H9 (cell line): Measurements from ENCODE around the gene FAM219B. TPM values are rescaled to one million over a fixed set of nuclear protein-coding genes. Genes with fewer than 3 reads are reported as not detected.

ENCODE experiments used
- DNase-seq: peaks from one replicate; pipeline ENCODE4 v3.0.0-alpha.2; 2017
- H2AFZ ChIP-seq: one replicate; pipeline ENCODE4 v1.6.1; 2013; ENCODE audit warnings: mild to moderate bottlenecking, low read length, control low read depth, moderate library complexity
- H2AK5ac ChIP-seq: 2 replicates; pipeline ENCODE4 v1.6.1; 2013; ENCODE audit warnings: low read length, control low read depth, mixed read lengths; ENCODE audit not compliant: insufficient read length
- H2BK120ac ChIP-seq: one replicate; pipeline ENCODE4 v1.6.1; 2013; ENCODE audit warnings: low read depth, mild to moderate bottlenecking, low read length, control low read depth, inconsistent platforms; ENCODE audit not compliant: poor library complexity, severe bottlenecking
- H2BK12ac ChIP-seq: 2 replicates; pipeline ENCODE4 v1.6.1; 2013; ENCODE audit warnings: low read length, control low read depth, mixed read lengths, low read depth; ENCODE audit not compliant: insufficient read length
- H2BK15ac ChIP-seq: 2 replicates; pipeline ENCODE4 v1.6.1; 2013; ENCODE audit warnings: low read depth, low read length, control low read depth
- H2BK20ac ChIP-seq: one replicate; pipeline ENCODE4 v1.6.1; 2013; ENCODE audit warnings: low read depth, mild to moderate bottlenecking, low read length, control low read depth, inconsistent platforms; ENCODE audit not compliant: poor library complexity, severe bottlenecking
- H2BK5ac ChIP-seq: 2 replicates; pipeline ENCODE4 v1.6.1; 2013; ENCODE audit warnings: low read length, control low read depth, mixed read lengths; ENCODE audit not compliant: insufficient read length
- H3K14ac ChIP-seq: 2 replicates; pipeline ENCODE4 v1.6.1; 2013; ENCODE audit warnings: low read length, control low read depth; ENCODE audit not compliant: insufficient read depth
- H3K18ac ChIP-seq: 2 replicates; pipeline ENCODE4 v1.6.1; 2013; ENCODE audit warnings: low read depth, mild to moderate bottlenecking, mixed read lengths, low read length, control low read depth; ENCODE audit not compliant: insufficient read length
- H3K23ac ChIP-seq: 2 replicates; pipeline ENCODE4 v1.6.1; 2013; ENCODE audit warnings: low read length, control low read depth, mixed read lengths, low read depth; ENCODE audit not compliant: insufficient read length
- H3K23me2 ChIP-seq: 2 replicates; pipeline ENCODE4 v1.6.1; 2013; ENCODE audit warnings: low read depth, mild to moderate bottlenecking, mixed read lengths, low read length, control low read depth; ENCODE audit not compliant: insufficient read length, poor library complexity, severe bottlenecking
- H3K27ac ChIP-seq: 2 replicates; pipeline ENCODE4 v1.5.1; 2013; ENCODE audit warnings: low read length, control low read depth, mixed read lengths, low read depth; ENCODE audit not compliant: insufficient read length
- H3K27me3 ChIP-seq: 2 replicates; pipeline ENCODE4 v1.6.1; 2013; ENCODE audit warnings: low read length, control low read depth, inconsistent platforms; ENCODE audit not compliant: insufficient read depth
- H3K4ac ChIP-seq: 2 replicates; pipeline ENCODE4 v1.6.1; 2013; ENCODE audit warnings: low read depth, mild to moderate bottlenecking, control low read depth, inconsistent platforms, low read length, moderate library complexity
- H3K4me1 ChIP-seq: 2 replicates; pipeline ENCODE4 v1.6.1; 2013; ENCODE audit warnings: low read length, control low read depth, inconsistent platforms; ENCODE audit not compliant: insufficient read depth
- H3K4me2 ChIP-seq: 2 replicates; pipeline ENCODE4 v1.6.1; 2013; ENCODE audit warnings: low read length, control low read depth, mixed read lengths; ENCODE audit not compliant: insufficient read length, insufficient read depth
- H3K56ac ChIP-seq: 2 replicates; pipeline ENCODE4 v1.6.1; 2013; ENCODE audit warnings: low read depth, mild to moderate bottlenecking, mixed read lengths, low read length, control low read depth; ENCODE audit not compliant: insufficient read length
- H3K79me1 ChIP-seq: 2 replicates; pipeline ENCODE4 v1.6.1; 2013; ENCODE audit warnings: low read depth, mild to moderate bottlenecking, moderate library complexity, low read length, control low read depth, inconsistent platforms; ENCODE audit not compliant: insufficient read depth, poor library complexity, severe bottlenecking
- H3K79me2 ChIP-seq: 2 replicates; pipeline ENCODE4 v1.6.1; 2013; ENCODE audit warnings: low read length, control low read depth, inconsistent platforms; ENCODE audit not compliant: insufficient read depth
- H3K9ac ChIP-seq: 2 replicates; pipeline ENCODE4 v1.6.1; 2013; ENCODE audit warnings: low read length, control low read depth, mixed read lengths; ENCODE audit not compliant: insufficient read length; ENCODE audit errors: extremely low read depth
- H3K9me3 ChIP-seq: one replicate; pipeline ENCODE4 v1.6.1; 2013; ENCODE audit warnings: low read depth, low read length, inconsistent platforms; ENCODE audit not compliant: control insufficient read depth
- H3T11ph ChIP-seq: one replicate; pipeline ENCODE4 v1.6.1; 2013; ENCODE audit warnings: mild to moderate bottlenecking, low read length, control low read depth, inconsistent platforms
- H4K20me1 ChIP-seq: one replicate; pipeline ENCODE4 v1.6.1; 2013; ENCODE audit not compliant: control insufficient read depth, insufficient read length, insufficient read depth
- H4K5ac ChIP-seq: 2 replicates; pipeline ENCODE4 v1.6.1; 2013; ENCODE audit warnings: low read depth, mild to moderate bottlenecking, mixed read lengths, low read length, control low read depth; ENCODE audit not compliant: insufficient read length
- H4K8ac ChIP-seq: replicated peaks from 2 replicates; pipeline ENCODE4 v1.6.1; 2013; ENCODE audit warnings: low read length, control low read depth, mixed read lengths, low read depth; ENCODE audit not compliant: insufficient read length
- H4K91ac ChIP-seq: 2 replicates; pipeline ENCODE4 v1.6.1; 2013; ENCODE audit warnings: low read depth, mild to moderate bottlenecking, moderate library complexity, mixed read lengths, low read length, control low read depth; ENCODE audit not compliant: insufficient read length
- H3K27ac Mint-ChIP-seq, 3 experiments: 2 replicates in 2 of 3; 3 replicates in 1 of 3; pipeline ENCODE4 v1.8.0; 2020 to 2021; ENCODE audit warnings: mixed read lengths in 3 of 3, mild to moderate bottlenecking in 1 of 3, moderate library complexity in 1 of 3
- H3K27me3 Mint-ChIP-seq: 2 replicates; pipeline ENCODE4 v1.8.0; 2021; ENCODE audit warnings: low read depth, mild to moderate bottlenecking, moderate library complexity, mixed read lengths
- H3K36me3 Mint-ChIP-seq, 3 experiments: 2 replicates in 2 of 3; 3 replicates in 1 of 3; pipeline ENCODE4 v1.8.0; 2020 to 2021; ENCODE audit warnings: low read depth in 3 of 3, mixed read lengths in 3 of 3; ENCODE audit not compliant: insufficient read depth in 1 of 3
- H3K4me1 Mint-ChIP-seq, 2 experiments: 2 replicates each; pipeline ENCODE4 v1.8.0; 2020; ENCODE audit warnings: mixed read lengths in 2 of 2
- H3K4me3 Mint-ChIP-seq, 2 experiments: 2 replicates in 1 of 2; 3 replicates in 1 of 2; pipeline ENCODE4 v1.8.0; 2020 to 2021; ENCODE audit warnings: mild to moderate bottlenecking in 2 of 2, mixed read lengths in 2 of 2, moderate library complexity in 1 of 2
- H3K9me3 Mint-ChIP-seq, 2 experiments: 2 replicates in 1 of 2; 3 replicates in 1 of 2; pipeline ENCODE4 v1.8.0; 2020; ENCODE audit warnings: mild to moderate bottlenecking in 2 of 2, mixed read lengths in 2 of 2, moderate library complexity in 1 of 2
- WGBS: extraction: QIAGEN DNeasy Blood & Tissue Kit; methylation state at CpG from one replicate; pipeline ENCODE4 v1.1.7; 2013; ENCODE audit warnings: missing lambda C conversion rate, low lambda C conversion rate, mixed read lengths; ENCODE audit not compliant: insufficient read length; ENCODE audit errors: extremely low coverage; 5-methylcytosine and 5-hydroxymethylcytosine counted together
- total RNA-seq: library from RNA; stranded (reverse); gene quantifications from 2 replicates; pipeline ENCODE4 v1.2.1, GENCODE V29; 2021
- TF ChIP-seq, protein P1 (sequence below): fragments of 200-600 bp; sonication (generic); conservative IDR thresholded peaks from 3 replicates; pipeline ENCODE4 v1.8.0; 2021; ENCODE audit warnings: antibody characterized with exemption, mild to moderate bottlenecking

FAM219B gene
- total RNA-seq, 1 experiment from 2014 or later: 60.3 TPM

DNA sequence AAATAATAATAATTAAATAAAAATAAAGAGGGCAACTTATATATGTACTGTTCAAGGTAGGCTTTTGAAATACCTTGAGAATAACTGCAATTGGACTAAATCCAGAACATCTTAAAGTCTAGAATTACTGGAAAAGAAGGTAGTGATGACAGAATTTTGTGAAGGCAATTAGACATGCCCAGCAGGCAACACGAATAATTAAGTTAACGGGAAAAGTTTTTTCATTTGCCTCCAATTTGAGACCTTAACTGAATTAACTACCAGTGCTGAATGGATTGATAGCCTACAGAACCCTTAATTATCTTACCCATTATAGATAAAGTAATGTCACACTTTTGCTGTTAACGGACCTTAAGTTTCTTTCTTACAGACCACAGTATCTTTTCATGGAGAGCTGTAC, 17.9 kb upstream of the FAM219B start:
- H2BK120ac ChIP-seq: no peak overlapping the region
- H3K27me3 Mint-ChIP-seq: no peaks in the 10 kb centered on the region
- no peaks in the 10 kb centered on the region for H3K4me1 ChIP-seq
- peaks cover 7% of the 10 kb centered on the region for H3K79me1 ChIP-seq
- no peaks in the 10 kb centered on the region for H3K9me3 Mint-ChIP-seq
- H3K23me2 ChIP-seq: no peaks in the 10 kb centered on the region
- H3K27me3 ChIP-seq: no peaks in the 10 kb centered on the region
- H2BK5ac ChIP-seq: no peak overlapping the region
- WGBS: no CpG with 5 or more reads among the region's 3 CpGs
- no peaks in the 10 kb centered on the region for H3K9me3 ChIP-seq
- no peak overlapping the region for H2AK5ac ChIP-seq
- DNase-seq: no peak
- no peak overlapping the region for H3K23ac ChIP-seq
- H3K27ac ChIP-seq: no peak overlapping the region
- TF ChIP-seq, protein P1, sequence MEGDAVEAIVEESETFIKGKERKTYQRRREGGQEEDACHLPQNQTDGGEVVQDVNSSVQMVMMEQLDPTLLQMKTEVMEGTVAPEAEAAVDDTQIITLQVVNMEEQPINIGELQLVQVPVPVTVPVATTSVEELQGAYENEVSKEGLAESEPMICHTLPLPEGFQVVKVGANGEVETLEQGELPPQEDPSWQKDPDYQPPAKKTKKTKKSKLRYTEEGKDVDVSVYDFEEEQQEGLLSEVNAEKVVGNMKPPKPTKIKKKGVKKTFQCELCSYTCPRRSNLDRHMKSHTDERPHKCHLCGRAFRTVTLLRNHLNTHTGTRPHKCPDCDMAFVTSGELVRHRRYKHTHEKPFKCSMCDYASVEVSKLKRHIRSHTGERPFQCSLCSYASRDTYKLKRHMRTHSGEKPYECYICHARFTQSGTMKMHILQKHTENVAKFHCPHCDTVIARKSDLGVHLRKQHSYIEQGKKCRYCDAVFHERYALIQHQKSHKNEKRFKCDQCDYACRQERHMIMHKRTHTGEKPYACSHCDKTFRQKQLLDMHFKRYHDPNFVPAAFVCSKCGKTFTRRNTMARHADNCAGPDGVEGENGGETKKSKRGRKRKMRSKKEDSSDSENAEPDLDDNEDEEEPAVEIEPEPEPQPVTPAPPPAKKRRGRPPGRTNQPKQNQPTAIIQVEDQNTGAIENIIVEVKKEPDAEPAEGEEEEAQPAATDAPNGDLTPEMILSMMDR: no peak
- H4K5ac ChIP-seq: no peak overlapping the region
- no peak overlapping the region for H2BK12ac ChIP-seq
- no peak overlapping the region for H3K4me2 ChIP-seq
- H3K36me3 Mint-ChIP-seq: peaks cover 44 to 90% (median 75%) of the 10 kb centered on the region in 3 experiments; a peak in 6 of 7 replicates
- H2BK15ac ChIP-seq: no peak overlapping the region
- H3K18ac ChIP-seq: no peak overlapping the region
- H3K14ac ChIP-seq: no peak overlapping the region
- no peak overlapping the region for H3K56ac ChIP-seq
- no peak overlapping the region for H4K8ac ChIP-seq
- no peak overlapping the region for H3K4me3 Mint-ChIP-seq
- no peak overlapping the region for H3K27ac Mint-ChIP-seq
- no peaks in the 10 kb centered on the region for H3K4me1 Mint-ChIP-seq
- no peak overlapping the region for H3K4ac ChIP-seq
- H3K79me2 ChIP-seq: no peaks in the 10 kb centered on the region
- H3K9ac ChIP-seq: no peak overlapping the region
- no peak overlapping the region for H3T11ph ChIP-seq
- no peak overlapping the region for H2AFZ ChIP-seq
- no peak overlapping the region for H4K91ac ChIP-seq
- no peak overlapping the region for H2BK20ac ChIP-seq
- H4K20me1 ChIP-seq: no peaks in the 10 kb centered on the region
